ENCODE results near the gene MGAT4B.

Gene MGAT4B

GRCh38 chr5:179806250-179807048, at the start of gene MGAT4B:
Gene MGAT4B (minus strand): TSS chr5:179806866. CDS start chr5:179806583, 283 bp downstream.
- no peaks in the 10 kb centered on the region for H3K9me3 ChIP-seq
- no peaks in the 10 kb centered on the region for H3K27me3 ChIP-seq
- no peak for TF ChIP-seq CTCF (IDR thresholded peaks at IDR 0.05)
- intact Hi-C loops (cut with DNase I; ENCODE audit: low total_unique reads) = loop anchor here (5.0 kb wide), 1 partner anchor 101 kb away; the partner anchor contains the start of gene TBC1D9B
- peak within 1 kb of the TSS; percentile 94 to 96 for H3K27ac ChIP-seq
- peaks cover 0 to 2% (median under 1%) of the 10 kb centered on the region in 3 donors for H3K36me3 ChIP-seq
- H3K4me1 ChIP-seq = peaks cover 0 to 51% (median 44%) of the 10 kb centered on the region in 4 donors
- DNase-seq = peak; percentile 71 to 89
- H3K4me3 ChIP-seq = peak within 1 kb of the TSS; percentile 86 to 99

- no peaks in the 10 kb centered on the region for H3K27me3 ChIP-seq
- TF ChIP-seq CTCF (IDR thresholded peaks at IDR 0.05) = no peak
- no peak for DNase-seq
- intact Hi-C loops (cut with DNase I; ENCODE audit: low total_unique reads) = no loop called here
- H3K27ac ChIP-seq = peak overlapping the region; percentile 43 to 66
- no peaks in the 10 kb centered on the region for H3K9me3 ChIP-seq
- H3K4me3 ChIP-seq = no peak overlapping the region
- H3K36me3 ChIP-seq = peaks cover 40 to 44% (median 40%) of the 10 kb centered on the region in 3 donors
- peaks cover 0 to 37% (median 12%) of the 10 kb centered on the region in 4 donors for H3K4me1 ChIP-seq
Measured at GRCh38 chr5:179854356-179854755, 47.7 kb upstream of the MGAT4B start.

- no peak for DNase-seq
- no peak overlapping the region for H3K4me3 ChIP-seq
- peak overlapping the region in 1 of 2 donors; percentile 66 for H3K27ac ChIP-seq
- intact Hi-C loops (cut with DNase I; ENCODE audit: low total_unique reads) = no loop called here
- no peaks in the 10 kb centered on the region for H3K27me3 ChIP-seq
- peaks cover 53 to 57% (median 53%) of the 10 kb centered on the region in 3 donors for H3K36me3 ChIP-seq
- peaks cover 0 to 34% (median 11%) of the 10 kb centered on the region in 4 donors for H3K4me1 ChIP-seq
- TF ChIP-seq CTCF (IDR thresholded peaks at IDR 0.05) = no peak
- H3K9me3 ChIP-seq = no peaks in the 10 kb centered on the region
Measured at GRCh38 chr5:179852993-179853547, 46.4 kb upstream of the MGAT4B start.

GRCh38 chr5:179841621-179842020, 35.0 kb upstream of the MGAT4B start:
- DNase-seq = no peak
- intact Hi-C loops (cut with DNase I; ENCODE audit: low total_unique reads) = no loop called here
- Histone ChIP-seq H3K4me1 (no peaks in the 10 kb centered on the region), H3K36me3 (peaks cover 57 to 93% (median 70%) of the 10 kb centered on the region in 3 donors), H3K4me3 (no peak overlapping the region), H3K27me3 (no peaks in the 10 kb centered on the region), H3K9me3 (peaks cover 0 to 9% (median 0%) of the 10 kb centered on the region in 3 donors), H3K27ac (no peak overlapping the region)
- no peak for TF ChIP-seq CTCF (IDR thresholded peaks at IDR 0.05)

GRCh38 chr5:179840766-179841165, 34.1 kb upstream of the MGAT4B start:
- H3K9me3 ChIP-seq = peaks cover 0 to 9% (median 0%) of the 10 kb centered on the region in 3 donors
- H3K36me3 ChIP-seq = peaks cover 57 to 93% (median 70%) of the 10 kb centered on the region in 3 donors
- H3K4me1 ChIP-seq = no peaks in the 10 kb centered on the region
- H3K27me3 ChIP-seq = no peaks in the 10 kb centered on the region
- no peak for TF ChIP-seq CTCF (IDR thresholded peaks at IDR 0.05)
- no peak overlapping the region for H3K4me3 ChIP-seq
- H3K27ac ChIP-seq = no peak overlapping the region
- intact Hi-C loops (cut with DNase I; ENCODE audit: low total_unique reads) = no loop called here
- DNase-seq = no peak
